ENCODE measurements around the gene PSMD11. TPM values are rescaled to one million over a fixed set of nuclear protein-coding genes. Genes with fewer than 3 reads are reported as not detected.

PSMD11 gene
- total and polyA plus RNA-seq, 2 of the 8 experiments (the other 6 are each of a cell fraction or from before 2014, with no cell fraction given) = 68.4 to 171 TPM

DNA sequence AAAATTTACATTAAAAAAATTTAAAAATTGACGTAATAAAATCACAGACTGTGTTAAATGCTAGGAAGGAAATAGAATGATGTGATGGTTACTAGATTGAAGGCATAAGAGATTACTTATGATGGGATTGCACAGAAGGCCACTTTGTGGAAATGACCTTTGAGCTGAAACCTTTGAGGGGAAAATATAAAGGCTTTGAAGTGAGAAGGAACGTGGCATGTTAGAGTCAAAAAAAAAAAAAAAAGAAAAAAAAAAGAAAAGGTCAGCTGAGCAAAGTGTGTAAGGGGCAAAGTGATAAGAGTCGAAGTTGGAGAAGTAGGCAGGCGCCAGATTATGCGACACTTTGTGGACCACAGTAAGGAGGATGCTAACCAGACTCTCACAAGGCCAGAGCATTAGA is 3.6 kb upstream of the PSMD11 start:
- H3K56ac ChIP-seq (replicated peaks; ENCODE audit: insufficient read length, low read depth, low read length) = no peak overlapping the region
- H2BK15ac ChIP-seq (ENCODE audit: low read length) = no peak overlapping the region
- no peak overlapping the region for H2BK5ac ChIP-seq (ENCODE audit: low read depth, low read length)
- no peaks in the 10 kb centered on the region; the same call in 1 of the 2 replicates for H3K79me1 ChIP-seq (ENCODE audit: low read depth, low read length)
- peaks cover 9% of the 10 kb centered on the region in 2 experiments; a peak in 3 of 4 replicates for H3K9me3 ChIP-seq (ENCODE audit: insufficient read depth in 2 of 2, low read depth in 1 of 2, low read length in 1 of 2)
- peaks cover 0 to 4% (median 1%) of the 10 kb centered on the region in 4 experiments; a peak in 2 of 7 replicates for H3K4me1 ChIP-seq (replicated peaks in 1 of 4; ENCODE audit: control insufficient read depth in 3 of 4, insufficient read depth in 4 of 4, low read length in 3 of 4)
- no peak overlapping the region for H3K4me3 ChIP-seq (ENCODE audit: extremely low read depth in 1 of 4, insufficient read depth in 2 of 4, low read depth in 3 of 4, low read length in 4 of 4)
- no peak overlapping the region for H4K8ac ChIP-seq (ENCODE audit: extremely low read depth, insufficient read depth, low read length)
- H2BK20ac ChIP-seq (ENCODE audit: low read length) = no peak overlapping the region
- H3K36me3 ChIP-seq (ENCODE audit: control insufficient read depth in 2 of 4, insufficient read depth in 4 of 4, low read length in 3 of 4) = no peaks in the 10 kb centered on the region
- no peak overlapping the region for H2AFZ ChIP-seq (ENCODE audit: low read length)
- H3K14ac ChIP-seq (ENCODE audit: insufficient read length) = no peak overlapping the region
- no peak for FAIRE-seq
- WGBS, 2 experiments (ENCODE audit: extremely low coverage in 1 of 2, insufficient coverage in 1 of 2, insufficient read length in 1 of 2, insufficient replicate concordance in 2 of 2, low coverage in 1 of 2, low lambda C conversion rate in 2 of 2, missing lambda C conversion rate in 1 of 2) = 90% methylated on average over 5 of the region's 5 CpGs; no CpG with 5 or more reads in 1 of the 2 experiments
- no peak overlapping the region for H4K5ac ChIP-seq (ENCODE audit: insufficient read length, low read depth, low read length)
- no peak overlapping the region for H3K23ac ChIP-seq (ENCODE audit: insufficient read length)
- H3K79me2 ChIP-seq (ENCODE audit: control insufficient read depth in 1 of 2, insufficient read depth in 2 of 2, low read length in 2 of 2) = peaks cover 9 to 11% of the 10 kb centered on the region in 2 experiments
- no peak overlapping the region for H3K27ac ChIP-seq (ENCODE audit: low read depth, low read length)
- peaks cover 0 to 2% (median 0%) of the 10 kb centered on the region in 4 experiments; a peak in 1 of 7 replicates for H3K27me3 ChIP-seq (replicated peaks in 1 of 4; ENCODE audit: control insufficient read depth in 3 of 4, extremely low read depth in 1 of 4, insufficient read depth in 3 of 4, low read length in 3 of 4)
- H2BK12ac ChIP-seq (ENCODE audit: low read depth, low read length) = no peak overlapping the region
- H4K20me1 ChIP-seq (replicated peaks in 1 of 2; ENCODE audit: control insufficient read depth in 1 of 2, insufficient read depth in 2 of 2, low read length in 2 of 2) = peaks cover 3 to 5% of the 10 kb centered on the region in 2 experiments
- H2AK5ac ChIP-seq (ENCODE audit: low read depth, low read length) = no peak overlapping the region
- CTCF ChIA-PET (ENCODE audit: partially characterized antibody) = interaction anchor here (0.7 to 1.5 kb wide), 2 partner anchors 41 to 343 kb away, joined by 3 to 4 read pairs; no protein-coding TSS in a partner anchor
- no peak overlapping the region for H3K18ac ChIP-seq (ENCODE audit: extremely low read depth, low read length)
- no peak for DNase-seq (ENCODE audit: low read depth in 1 of 2, low spot score in 2 of 2)
- H4K91ac ChIP-seq (replicated peaks; ENCODE audit: insufficient read length, low read length) = no peak overlapping the region
- no peak overlapping the region for H3K4me2 ChIP-seq (ENCODE audit: insufficient read depth in 1 of 2, low read depth in 2 of 2, low read length in 2 of 2)
- no peak overlapping the region for H3K9ac ChIP-seq (replicated peaks in 1 of 4; ENCODE audit: extremely low read depth in 1 of 4, low read depth in 3 of 4, low read length in 3 of 4)
- no peaks in the 10 kb centered on the region for H3K23me2 ChIP-seq (ENCODE audit: low read depth, low read length)
- POLR2A ChIA-PET (ENCODE audit: partially characterized antibody) = no interaction called here
- no peak overlapping the region for H2BK120ac ChIP-seq (replicated peaks; ENCODE audit: low read depth, low read length)
- H3K4ac ChIP-seq (replicated peaks; ENCODE audit: insufficient read length, low read depth, low read length) = no peak overlapping the region
- no peak for TF ChIP-seq BRCA1 (IDR thresholded peaks at IDR 0.05; ENCODE audit: low read depth, low read length)
- no peak for TF ChIP-seq TBP (IDR thresholded peaks at IDR 0.05; ENCODE audit: low read depth, low read length)
- TF ChIP-seq RBBP5 (IDR thresholded peaks at IDR 0.05; ENCODE audit: borderline replicate concordance, low read depth, low read length) = no peak
